Natural killer cell (primary cell): ENCODE measurements around the gene PYGB. TPM values are rescaled to one million over a fixed set of nuclear protein-coding genes. Genes with fewer than 3 reads are reported as not detected.

Experiments used
- ATAC-seq, 3 donors: fragments of 150-1000 bp in 2 of 3; fragments of 200-7000 bp in 1 of 3; cut with Tn5 transposase; 1 replicate in 1 of 3; 2 replicates in 2 of 3; pipeline ENCODE4 v1.10.0; 2021; ENCODE audit warnings: mild to moderate bottlenecking in 2 of 3, moderate library complexity in 2 of 3
- DNase-seq, 2 donors: peaks; one replicate each; pipeline versions ENCODE4 v3.0.0 to v3.0.0-alpha.2; 2013 to 2021; ENCODE audit warnings: mixed read lengths in 1 of 2
- H3K27ac ChIP-seq: one replicate; pipeline ENCODE4 v1.5.1; 2013; ENCODE audit warnings: mild to moderate bottlenecking, low read length
- H3K27me3 ChIP-seq: one replicate; pipeline ENCODE4 v1.6.1; 2013; ENCODE audit warnings: low read length; ENCODE audit not compliant: control insufficient read depth, insufficient read depth
- H3K36me3 ChIP-seq: one replicate; pipeline ENCODE4 v1.6.1; 2013; ENCODE audit warnings: low read length; ENCODE audit not compliant: control insufficient read depth, insufficient read depth
- H3K4me1 ChIP-seq: one replicate; pipeline ENCODE4 v1.6.1; 2013; ENCODE audit warnings: low read length; ENCODE audit not compliant: control insufficient read depth, insufficient read depth
- H3K4me3 ChIP-seq: one replicate; pipeline ENCODE4 v1.5.1; 2013; ENCODE audit warnings: low read length
- H3K9me3 ChIP-seq: one replicate; pipeline ENCODE4 v1.6.1; 2013; ENCODE audit warnings: low read length; ENCODE audit not compliant: control insufficient read depth, insufficient read depth
- H3K27ac Mint-ChIP-seq, 2 donors: one replicate each; pipeline ENCODE4 v1.8.0; 2022; ENCODE audit warnings: mild to moderate bottlenecking in 2 of 2, mixed read lengths in 2 of 2, moderate library complexity in 1 of 2
- H3K27me3 Mint-ChIP-seq, 2 donors: one replicate each; pipeline ENCODE4 v1.8.0; 2022; ENCODE audit warnings: low read depth in 2 of 2, mixed read lengths in 2 of 2
- H3K36me3 Mint-ChIP-seq: one replicate; pipeline ENCODE4 v1.8.0; 2022; ENCODE audit warnings: mixed read lengths
- H3K4me1 Mint-ChIP-seq, 2 donors: one replicate each; pipeline ENCODE4 v1.8.0; 2022; ENCODE audit warnings: mixed read lengths in 2 of 2
- H3K4me3 Mint-ChIP-seq: one replicate; pipeline ENCODE4 v1.8.0; 2022; ENCODE audit warnings: mild to moderate bottlenecking, moderate library complexity, mixed read lengths
- H3K9me3 Mint-ChIP-seq, 2 donors: one replicate each; pipeline ENCODE4 v1.8.0; 2022; ENCODE audit warnings: mixed read lengths in 2 of 2
- CTCF ChIP-seq: fragments of 200-600 bp; IDR thresholded peaks from one replicate; pipeline ENCODE4 v1.8.0; 2022; ENCODE audit warnings: antibody characterized with exemption
- WGBS: methylation state at CpG from one replicate; pipeline ENCODE4 v1.1.7; 2013; ENCODE audit warnings: missing lambda C conversion rate; ENCODE audit not compliant: insufficient coverage; 5-methylcytosine and 5-hydroxymethylcytosine counted together
- intact Hi-C: fragments of 100-400 bp; cut with micrococcal nuclease; formaldehyde crosslinking; loops from one replicate; pipeline ENCODE4 v1.14.2; 2022
- total RNA-seq, 4 donors: library from RNA; stranded (reverse); fragments of 120-200 nt in 1 of 4; gene quantifications; one replicate each; pipeline versions ENCODE4 v1.2.3 to v1.2.4, GENCODE V29; 2013 to 2022

The PYGB gene
- total RNA-seq = 10 to 100 TPM; 39.4 to 55.4 (median 47.0) TPM
- 33.2 TPM for total RNA-seq (2013)

GRCh38 chr20:25247956-25248785, at the start of gene PYGB:
TSS of gene PYGB (plus strand) at chr20:25248085. CDS start at chr20:25248179, 94 bp downstream.
- peak; percentile 68 to 89 for DNase-seq
- Histone ChIP-seq H3K27me3 (no peaks in the 10 kb centered on the region), H3K27ac (peak within 1 kb of the TSS; percentile 56), H3K4me1 (peaks cover 21% of the 10 kb centered on the region), H3K36me3 (no peaks in the 10 kb centered on the region), H3K4me3 (peak within 1 kb of the TSS; percentile 94), H3K9me3 (no peaks in the 10 kb centered on the region)
- no peaks in the 10 kb centered on the region for H3K9me3 Mint-ChIP-seq
- WGBS = under 1% methylated on average over 113 of the region's 113 CpGs
- peak within 1 kb of the TSS; percentile 97 for H3K4me3 Mint-ChIP-seq
- peak; percentile 89 to 91 (median 90) for ATAC-seq
- intact Hi-C loops = loop anchor here (1.0 to 2.0 kb wide), 4 partner anchors 53 to 256 kb away; partner anchors contain the start of genes ABHD12, APMAP and ENTPD6
- peaks cover 28 to 40% of the 10 kb centered on the region in 2 donors for H3K4me1 Mint-ChIP-seq
- TF ChIP-seq CTCF = no peak
- H3K36me3 Mint-ChIP-seq = no peaks in the 10 kb centered on the region
- peak within 1 kb of the TSS; percentile 74 to 79 for H3K27ac Mint-ChIP-seq
- peaks cover 7 to 9% of the 10 kb centered on the region in 2 donors for H3K27me3 Mint-ChIP-seq

GRCh38 chr20:25198663-25199383, 49.1 kb upstream of the PYGB start:
- H3K4me3 ChIP-seq = no peak overlapping the region
- no peaks in the 10 kb centered on the region for H3K36me3 ChIP-seq
- 95% methylated on average over 10 of the region's 11 CpGs for WGBS
- no peaks in the 10 kb centered on the region for H3K9me3 Mint-ChIP-seq
- no peaks in the 10 kb centered on the region for H3K27me3 Mint-ChIP-seq
- peaks cover 34 to 38% of the 10 kb centered on the region in 2 donors for H3K4me1 Mint-ChIP-seq
- H3K36me3 Mint-ChIP-seq = no peaks in the 10 kb centered on the region
- no peak overlapping the region for H3K27ac ChIP-seq
- H3K4me3 Mint-ChIP-seq = no peak overlapping the region
- intact Hi-C loops = no loop called here
- no peak for TF ChIP-seq CTCF
- peaks cover 26% of the 10 kb centered on the region for H3K4me1 ChIP-seq
- H3K27ac Mint-ChIP-seq = peak overlapping the region in 1 of 2 donors; percentile 2
- ATAC-seq = no peak
- no peaks in the 10 kb centered on the region for H3K27me3 ChIP-seq
- H3K9me3 ChIP-seq = no peaks in the 10 kb centered on the region
- no peak for DNase-seq

- Histone ChIP-seq H3K4me3 (no peak overlapping the region), H3K4me1 (peaks cover 24% of the 10 kb centered on the region), H3K27me3 (no peaks in the 10 kb centered on the region), H3K36me3 (no peaks in the 10 kb centered on the region), H3K9me3 (no peaks in the 10 kb centered on the region), H3K27ac (no peak overlapping the region)
- peak overlapping the region in 1 of 2 donors; percentile 2 for H3K27ac Mint-ChIP-seq
- TF ChIP-seq CTCF = no peak
- no peaks in the 10 kb centered on the region for H3K9me3 Mint-ChIP-seq
- peaks cover 34 to 38% of the 10 kb centered on the region in 2 donors for H3K4me1 Mint-ChIP-seq
- intact Hi-C loops = no loop called here
- 96% methylated on average over 4 of the region's 5 CpGs for WGBS
- ATAC-seq = no peak
- no peak for DNase-seq
- no peak overlapping the region for H3K4me3 Mint-ChIP-seq
- H3K36me3 Mint-ChIP-seq = no peaks in the 10 kb centered on the region
- H3K27me3 Mint-ChIP-seq = no peaks in the 10 kb centered on the region
Measured at GRCh38 chr20:25199473-25200260, 48.2 kb upstream of the PYGB start.
